Esophagus mucosa (tissue), 1 donor: ENCODE data around the gene HMHB1. TPM values are rescaled to one million over a fixed set of nuclear protein-coding genes. Genes with fewer than 3 reads are reported as not detected.
A peak's percentile ranks its signal among the peaks of the same experiment; 100 is the strongest.
"Not testable (repeated sequence)": the region's sequence is repeated elsewhere in the genome, so short reads cannot be mapped to it uniquely, and the experiment has no call there.

Experiments used
- ATAC-seq: fragments of 200-7000 bp; cut with Tn5 transposase; one replicate; pipeline ENCODE4 v1.9.1; 2020
- total RNA-seq: library from RNA; stranded (reverse); gene quantifications from one replicate; pipeline ENCODE4 v1.2.4, GENCODE V29; 2023
- donor health status: DM: yes; HTN: yes; CAD: no.

HMHB1 gene
- total RNA-seq, 1 donor from 2014 or later, result not detected

GRCh38 chr5:143805861-143806260 lies 6.1 kb upstream of the HMHB1 start:
- ATAC-seq, result no peak

- ATAC-seq, result no peak
Measured at GRCh38 chr5:143806579-143806978, 5.4 kb upstream of the HMHB1 start.

GRCh38 chr5:143807401-143807800 lies 4.6 kb upstream of the HMHB1 start:
- no peak for ATAC-seq

- not testable (repeated sequence) for ATAC-seq
Measured at GRCh38 chr5:143816370-143816769, 4.4 kb downstream of the HMHB1 start.

- ATAC-seq, result no peak
Measured at GRCh38 chr5:143819716-143820115, 7.8 kb downstream of the HMHB1 start.

GRCh38 chr5:143820451-143820850 lies 8.5 kb downstream of the HMHB1 start:
- no peak for ATAC-seq

GRCh38 chr5:143824851-143825720 lies 13.1 kb downstream of the HMHB1 start:
- peak; percentile 86 for ATAC-seq

- ATAC-seq, result no peak
Measured at GRCh38 chr5:143826951-143827444, 15.0 kb downstream of the HMHB1 start.

GRCh38 chr5:143828710-143829109 lies 16.7 kb downstream of the HMHB1 start:
- no peak for ATAC-seq

- no peak for ATAC-seq
Measured at GRCh38 chr5:143833177-143833576, 21.2 kb downstream of the HMHB1 start.

- no peak for ATAC-seq
Measured at GRCh38 chr5:143835251-143835650, 23.3 kb downstream of the HMHB1 start.

GRCh38 chr5:143836161-143836725 lies 24.3 kb downstream of the HMHB1 start:
- ATAC-seq, result no peak

- no peak for ATAC-seq
Measured at GRCh38 chr5:143837306-143837848, 25.4 kb downstream of the HMHB1 start.

- ATAC-seq, result no peak
Measured at GRCh38 chr5:143841446-143841845, 29.5 kb downstream of the HMHB1 start.

GRCh38 chr5:143842920-143843319 lies 31.0 kb downstream of the HMHB1 start:
- ATAC-seq, result no peak

- ATAC-seq, result no peak
Measured at GRCh38 chr5:143843461-143843860, 31.5 kb downstream of the HMHB1 start.

GRCh38 chr5:143850050-143850683 lies 38.2 kb downstream of the HMHB1 start:
- ATAC-seq, result no peak

GRCh38 chr5:143851383-143851782 lies 39.4 kb downstream of the HMHB1 start:
- ATAC-seq, result no peak

- ATAC-seq, result no peak
Measured at GRCh38 chr5:143860211-143860610, 48.2 kb downstream of the HMHB1 start.

GRCh38 chr5:143862271-143862670 lies 50.3 kb downstream of the HMHB1 start:
- no peak for ATAC-seq

GRCh38 chr5:143865426-143866025 lies 53.6 kb downstream of the HMHB1 start:
- peak; percentile 20 for ATAC-seq
